ENCODE data around the gene LRIF1.
"Not testable (repeated sequence)": the region's sequence is repeated elsewhere in the genome, so short reads cannot be mapped to it uniquely, and the experiment has no call there.

The LRIF1 gene

GRCh38 chr1:110944806-110945205 is 18.9 kb downstream of the LRIF1 start:
- H3K27me3 ChIP-seq (ENCODE audit: insufficient read depth, low read depth, severe bottlenecking) = no peaks in the 10 kb centered on the region
- no peak for DNase-seq
- H3K4me3 ChIP-seq (ENCODE audit: low read depth, low read length) = no peak overlapping the region
- TF ChIP-seq CTCF (IDR thresholded peaks at IDR 0.05; ENCODE audit: low read depth, low read length) = no peak
- H3K9me3 ChIP-seq (ENCODE audit: severe bottlenecking) = no peaks in the 10 kb centered on the region
- peaks cover 7% of the 10 kb centered on the region for H3K36me3 ChIP-seq
- H3K27ac ChIP-seq = no peak overlapping the region

GRCh38 chr1:110936567-110936966 is 27.2 kb downstream of the LRIF1 start:
- H3K27ac ChIP-seq = no peak overlapping the region
- no peaks in the 10 kb centered on the region for H3K9me3 ChIP-seq (ENCODE audit: severe bottlenecking)
- no peak overlapping the region for H3K4me3 ChIP-seq (ENCODE audit: low read depth, low read length)
- no peak for DNase-seq
- no peaks in the 10 kb centered on the region for H3K36me3 ChIP-seq
- no peaks in the 10 kb centered on the region for H3K27me3 ChIP-seq (ENCODE audit: insufficient read depth, low read depth, severe bottlenecking)
- TF ChIP-seq CTCF (IDR thresholded peaks at IDR 0.05; ENCODE audit: low read depth, low read length) = no peak

- H3K36me3 ChIP-seq; DNase-seq; H3K9me3 ChIP-seq (ENCODE audit: severe bottlenecking); H3K27me3 ChIP-seq (ENCODE audit: insufficient read depth, low read depth, severe bottlenecking); H3K4me3 ChIP-seq (ENCODE audit: low read depth, low read length); H3K27ac ChIP-seq: not testable (repeated sequence)
These were observed 32.6 kb downstream of the LRIF1 start for GRCh38 chr1:110931097-110931496.

GRCh38 chr1:110928904-110929303 is 34.8 kb downstream of the LRIF1 start:
- Histone ChIP-seq H3K4me3 (ENCODE audit: low read depth, low read length) (no peak overlapping the region), H3K27me3 (ENCODE audit: insufficient read depth, low read depth, severe bottlenecking) (no peaks in the 10 kb centered on the region), H3K27ac (no peak overlapping the region), H3K9me3 (ENCODE audit: severe bottlenecking) (peaks cover 2% of the 10 kb centered on the region), H3K36me3 (no peaks in the 10 kb centered on the region)
- no peak for TF ChIP-seq CTCF (IDR thresholded peaks at IDR 0.05; ENCODE audit: low read depth, low read length)
- DNase-seq = no peak

GRCh38 chr1:110928191-110928590 is 35.5 kb downstream of the LRIF1 start:
- H3K27ac ChIP-seq = no peak overlapping the region
- peaks cover 2% of the 10 kb centered on the region for H3K9me3 ChIP-seq (ENCODE audit: severe bottlenecking)
- no peak for TF ChIP-seq CTCF (IDR thresholded peaks at IDR 0.05; ENCODE audit: low read depth, low read length)
- H3K4me3 ChIP-seq (ENCODE audit: low read depth, low read length) = no peak overlapping the region
- H3K27me3 ChIP-seq (ENCODE audit: insufficient read depth, low read depth, severe bottlenecking) = no peaks in the 10 kb centered on the region
- DNase-seq = no peak
- H3K36me3 ChIP-seq = no peaks in the 10 kb centered on the region

GRCh38 chr1:110927484-110928075 is 36.1 kb downstream of the LRIF1 start:
- H3K27ac ChIP-seq = no peak overlapping the region
- TF ChIP-seq CTCF (IDR thresholded peaks at IDR 0.05; ENCODE audit: low read depth, low read length) = no peak
- H3K9me3 ChIP-seq (ENCODE audit: severe bottlenecking) = peaks cover 2% of the 10 kb centered on the region
- H3K4me3 ChIP-seq (ENCODE audit: low read depth, low read length) = no peak overlapping the region
- no peaks in the 10 kb centered on the region for H3K36me3 ChIP-seq
- DNase-seq = no peak
- no peaks in the 10 kb centered on the region for H3K27me3 ChIP-seq (ENCODE audit: insufficient read depth, low read depth, severe bottlenecking)
